Neural crest cell (in vitro differentiated cells): Measurements from ENCODE around the gene ACTA2. TPM values are rescaled to one million over a fixed set of nuclear protein-coding genes. Genes with fewer than 3 reads are reported as not detected.

ENCODE experiments used
- DNase-seq: peaks from one replicate; pipeline ENCODE4 v3.0.0; 2021; ENCODE audit warnings: low read depth, mixed read lengths, low spot score
- H3K27ac Mint-ChIP-seq: one replicate; pipeline ENCODE4 v1.8.0; 2021; ENCODE audit warnings: mild to moderate bottlenecking, mixed read lengths; ENCODE audit not compliant: unreplicated experiment
- H3K27me3 Mint-ChIP-seq: 2 replicates; pipeline ENCODE4 v1.8.0; 2021; ENCODE audit warnings: low read depth, mild to moderate bottlenecking, mixed read lengths
- H3K36me3 Mint-ChIP-seq: 2 replicates; pipeline ENCODE4 v1.8.0; 2021; ENCODE audit warnings: low read depth, mild to moderate bottlenecking, mixed read lengths
- H3K4me1 Mint-ChIP-seq: 2 replicates; pipeline ENCODE4 v1.8.0; 2021; ENCODE audit warnings: mixed read lengths
- H3K4me3 Mint-ChIP-seq: one replicate; pipeline ENCODE4 v1.8.0; 2021; ENCODE audit warnings: mild to moderate bottlenecking, mixed read lengths
- H3K9me3 Mint-ChIP-seq: 2 replicates; pipeline ENCODE4 v1.8.0; 2021; ENCODE audit warnings: mixed read lengths
- total RNA-seq: library from RNA; stranded (reverse); gene quantifications from 2 replicates; pipeline ENCODE4 v1.2.1, GENCODE V29; 2021
- TF ChIP-seq, protein P1 (sequence below): fragments of 200-600 bp; sonication (generic); conservative IDR thresholded peaks from 2 replicates; pipeline ENCODE4 v1.5.0; 2021; ENCODE audit warnings: antibody characterized with exemption, mild to moderate bottlenecking

ACTA2 gene
- total RNA-seq, 1 donor from 2014 or later, result 7.0 TPM

DNA sequence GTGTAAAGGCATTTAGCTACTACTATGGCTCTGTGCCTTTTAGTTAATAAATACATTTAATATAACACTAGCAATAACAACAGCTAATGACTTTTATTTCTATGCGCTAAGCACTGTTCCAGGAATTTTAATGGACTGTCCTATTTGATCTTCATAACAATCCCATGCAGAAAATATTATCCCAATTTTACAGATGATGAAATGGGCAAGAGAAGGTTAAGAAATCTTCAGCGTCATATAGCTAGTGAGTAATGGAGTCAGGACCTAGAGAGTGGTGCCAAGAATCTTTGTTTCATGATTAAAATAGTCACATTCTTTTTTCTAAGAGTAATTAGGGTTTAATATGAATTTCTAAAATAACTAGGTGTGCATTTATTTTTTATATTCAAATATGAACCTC is 32.4 kb downstream of the ACTA2 start:
- no peaks in the 10 kb centered on the region for H3K36me3 Mint-ChIP-seq

DNA sequence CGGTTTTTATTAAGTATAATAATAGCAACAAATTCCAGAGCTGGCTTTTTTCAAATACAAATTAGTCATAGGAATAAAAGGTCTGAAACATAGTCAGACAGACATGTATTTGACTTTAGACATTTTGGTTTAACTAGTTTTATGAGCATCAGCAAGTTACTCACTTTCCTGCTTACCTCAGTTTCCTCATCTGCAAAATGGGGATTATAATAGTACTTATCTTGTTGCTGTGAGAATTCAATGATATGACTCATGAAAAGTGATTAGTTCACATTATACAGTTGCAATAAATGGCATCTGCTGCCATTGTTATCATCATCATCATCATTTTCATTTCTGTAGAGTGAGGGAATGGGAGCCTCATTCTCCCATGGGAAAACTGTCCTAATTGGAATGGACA is 33.5 kb downstream of the ACTA2 start:
- no peak overlapping the region for H3K27ac Mint-ChIP-seq
- H3K27me3 Mint-ChIP-seq, result no peaks in the 10 kb centered on the region
- no peak for DNase-seq
- H3K4me3 Mint-ChIP-seq, result no peak overlapping the region
- no peaks in the 10 kb centered on the region for H3K36me3 Mint-ChIP-seq
- TF ChIP-seq, protein P1, sequence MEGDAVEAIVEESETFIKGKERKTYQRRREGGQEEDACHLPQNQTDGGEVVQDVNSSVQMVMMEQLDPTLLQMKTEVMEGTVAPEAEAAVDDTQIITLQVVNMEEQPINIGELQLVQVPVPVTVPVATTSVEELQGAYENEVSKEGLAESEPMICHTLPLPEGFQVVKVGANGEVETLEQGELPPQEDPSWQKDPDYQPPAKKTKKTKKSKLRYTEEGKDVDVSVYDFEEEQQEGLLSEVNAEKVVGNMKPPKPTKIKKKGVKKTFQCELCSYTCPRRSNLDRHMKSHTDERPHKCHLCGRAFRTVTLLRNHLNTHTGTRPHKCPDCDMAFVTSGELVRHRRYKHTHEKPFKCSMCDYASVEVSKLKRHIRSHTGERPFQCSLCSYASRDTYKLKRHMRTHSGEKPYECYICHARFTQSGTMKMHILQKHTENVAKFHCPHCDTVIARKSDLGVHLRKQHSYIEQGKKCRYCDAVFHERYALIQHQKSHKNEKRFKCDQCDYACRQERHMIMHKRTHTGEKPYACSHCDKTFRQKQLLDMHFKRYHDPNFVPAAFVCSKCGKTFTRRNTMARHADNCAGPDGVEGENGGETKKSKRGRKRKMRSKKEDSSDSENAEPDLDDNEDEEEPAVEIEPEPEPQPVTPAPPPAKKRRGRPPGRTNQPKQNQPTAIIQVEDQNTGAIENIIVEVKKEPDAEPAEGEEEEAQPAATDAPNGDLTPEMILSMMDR, result no peak
- no peaks in the 10 kb centered on the region for H3K9me3 Mint-ChIP-seq
- H3K4me1 Mint-ChIP-seq, result peaks cover 12% of the 10 kb centered on the region

More for the DNA sequence above, 32.4 kb downstream of the ACTA2 start:
- DNase-seq, result no peak
- Mint-ChIP-seq H3K9me3 (no peaks in the 10 kb centered on the region), H3K27ac (no peak overlapping the region), H3K27me3 (no peaks in the 10 kb centered on the region), H3K4me1 (peaks cover 12% of the 10 kb centered on the region), H3K4me3 (no peak overlapping the region)
- TF ChIP-seq, protein P1, result no peak

DNA sequence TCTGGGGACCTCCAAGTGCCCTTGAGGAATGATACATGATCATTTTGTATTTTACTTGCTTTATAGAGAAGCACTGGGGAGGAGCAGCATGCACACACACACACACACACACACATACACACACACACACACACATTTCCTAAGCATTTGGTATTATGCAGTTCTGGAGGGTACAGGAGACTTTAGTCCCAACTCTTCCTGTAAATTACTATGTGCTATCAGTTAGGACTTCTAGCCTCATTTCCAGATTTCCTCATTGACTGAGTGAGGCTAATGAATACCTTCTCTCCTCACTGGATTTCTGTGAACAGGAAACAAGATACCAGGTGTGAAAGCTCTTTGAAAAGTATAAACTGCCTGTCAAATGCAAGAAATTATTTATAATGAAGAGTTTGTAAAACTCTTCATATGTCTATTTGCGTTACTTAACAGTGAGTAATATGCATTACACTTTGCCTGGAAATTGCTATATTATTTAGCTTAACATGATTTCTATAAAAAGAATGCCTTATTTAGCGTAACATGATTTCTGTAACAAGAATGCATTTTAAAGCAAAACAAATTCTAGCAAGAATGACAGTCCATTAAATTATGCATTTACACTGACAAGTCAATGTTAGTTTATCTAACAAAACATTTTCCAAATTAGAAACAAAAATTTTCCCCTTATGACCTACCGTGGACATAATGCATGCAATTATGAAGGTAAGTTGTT is 34.2 kb downstream of the ACTA2 start:
- H3K27ac Mint-ChIP-seq, result no peak overlapping the region
- H3K4me3 Mint-ChIP-seq, result no peak overlapping the region
- no peaks in the 10 kb centered on the region for H3K9me3 Mint-ChIP-seq
- TF ChIP-seq, protein P1, result no peak
- H3K4me1 Mint-ChIP-seq, result peaks cover 17% of the 10 kb centered on the region
- no peaks in the 10 kb centered on the region for H3K36me3 Mint-ChIP-seq
- no peaks in the 10 kb centered on the region for H3K27me3 Mint-ChIP-seq
- no peak for DNase-seq

DNA sequence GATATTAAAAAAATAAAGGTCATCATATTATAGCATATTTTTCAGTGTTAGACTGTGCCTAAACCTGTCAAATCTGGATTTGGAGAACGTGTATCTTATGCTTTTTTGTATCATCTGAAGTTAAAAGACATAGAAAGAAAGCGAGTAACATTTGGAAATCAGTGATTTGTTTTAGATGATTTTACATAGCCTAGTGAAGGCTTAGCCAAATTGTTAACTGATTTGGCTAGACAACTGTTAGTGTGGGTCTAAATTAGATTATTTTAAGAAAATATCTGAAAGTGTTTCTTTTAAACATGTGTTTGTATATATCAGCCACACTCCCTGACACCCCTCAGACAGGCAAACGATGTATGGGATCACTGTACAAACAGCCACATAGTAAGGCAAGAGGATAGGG is 35.6 kb downstream of the ACTA2 start:
- TF ChIP-seq, protein P1, result no peak
- Mint-ChIP-seq H3K9me3 (no peaks in the 10 kb centered on the region), H3K4me3 (no peak overlapping the region), H3K27me3 (no peaks in the 10 kb centered on the region), H3K27ac (no peak overlapping the region), H3K4me1 (peaks cover 28% of the 10 kb centered on the region), H3K36me3 (no peaks in the 10 kb centered on the region)
- no peak for DNase-seq

DNA sequence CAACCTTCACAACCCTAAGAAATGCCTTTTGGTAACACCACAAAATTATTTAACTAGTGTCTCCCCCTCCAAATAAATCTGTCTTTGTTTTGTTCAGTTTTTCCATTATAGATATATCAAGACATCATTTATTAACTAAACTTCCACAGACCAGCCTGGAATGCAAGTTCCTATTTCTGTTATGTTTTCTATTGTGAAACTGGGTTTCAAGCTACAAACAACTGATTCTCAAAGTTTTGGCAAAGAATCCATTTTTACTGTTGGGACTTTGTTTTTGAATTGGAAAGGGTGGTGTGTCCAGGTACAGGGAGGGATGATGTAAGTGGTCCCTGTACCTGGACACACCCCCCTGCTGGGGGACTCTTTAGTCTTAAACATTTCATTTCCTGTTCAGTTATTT is 36.3 kb downstream of the ACTA2 start:
- TF ChIP-seq, protein P1, result no peak
- Mint-ChIP-seq H3K9me3 (no peaks in the 10 kb centered on the region), H3K36me3 (no peaks in the 10 kb centered on the region), H3K4me3 (no peak overlapping the region), H3K27me3 (no peaks in the 10 kb centered on the region), H3K27ac (no peak overlapping the region), H3K4me1 (peaks cover 26% of the 10 kb centered on the region)
- no peak for DNase-seq
